CD8-positive, alpha-beta memory T cell (primary cell): ENCODE measurements around the gene SLF1. TPM values are rescaled to one million over a fixed set of nuclear protein-coding genes. Genes with fewer than 3 reads are reported as not detected.

Experiments used
- CTCF ChIA-PET: fragments of 350-600 bp; sonication (Branson Sonifier 250); formaldehyde crosslinking; loops from one replicate; lab custom pipeline; 2021; ENCODE audit warnings: antibody characterized with exemption; lab: Charles Lee
- POLR2A ChIA-PET: fragments of 350-600 bp; sonication (Branson Sonifier 250); formaldehyde crosslinking; loops from one replicate; lab custom pipeline; 2021; ENCODE audit warnings: antibody characterized with exemption; lab: Charles Lee
- DNase-seq, 5 donors: peaks; one replicate each; pipeline versions ENCODE4 v3.0.0 to v3.0.0-alpha.2; 2020 to 2022; ENCODE audit warnings: mixed read lengths in 1 of 5
- H3K27ac ChIP-seq: one replicate; pipeline ENCODE4 v1.7.0; 2013; ENCODE audit warnings: low read depth, mild to moderate bottlenecking, low read length, moderate library complexity
- H3K27me3 ChIP-seq: 2 replicates; pipeline ENCODE4 v1.7.0; 2013; ENCODE audit warnings: low read length, mild to moderate bottlenecking; ENCODE audit not compliant: insufficient read depth, poor library complexity, severe bottlenecking
- H3K36me3 ChIP-seq: 2 replicates; pipeline ENCODE4 v1.7.0; 2013; ENCODE audit warnings: mild to moderate bottlenecking, low read length, moderate library complexity; ENCODE audit not compliant: insufficient read depth
- H3K4me1 ChIP-seq: 2 replicates; pipeline ENCODE4 v1.7.0; 2013; ENCODE audit warnings: mild to moderate bottlenecking, low read length, moderate library complexity; ENCODE audit not compliant: insufficient read depth
- H3K4me3 ChIP-seq: 2 replicates; pipeline ENCODE4 v1.7.0; 2013; ENCODE audit warnings: mild to moderate bottlenecking, low read length
- H3K9me3 ChIP-seq: 2 replicates; pipeline ENCODE4 v1.7.0; 2013; ENCODE audit warnings: mild to moderate bottlenecking, low read length
- H3K27ac Mint-ChIP-seq, 8 donors: one replicate each; pipeline ENCODE4 v1.8.0; 2020 to 2021; ENCODE audit warnings: mixed read lengths in 8 of 8, mild to moderate bottlenecking in 6 of 8, inconsistent platforms in 3 of 8, moderate library complexity in 3 of 8
- H3K27me3 Mint-ChIP-seq, 2 donors: one replicate each; pipeline ENCODE4 v1.8.0; 2020 to 2021; ENCODE audit warnings: mixed read lengths in 2 of 2, mild to moderate bottlenecking in 1 of 2, moderate library complexity in 1 of 2
- H3K36me3 Mint-ChIP-seq, 3 donors: one replicate each; pipeline ENCODE4 v1.8.0; 2020 to 2021; ENCODE audit warnings: mixed read lengths in 3 of 3, inconsistent platforms in 1 of 3, mild to moderate bottlenecking in 1 of 3
- H3K4me1 Mint-ChIP-seq, 3 donors: one replicate each; pipeline ENCODE4 v1.8.0; 2020 to 2021; ENCODE audit warnings: mixed read lengths in 3 of 3, inconsistent platforms in 1 of 3, mild to moderate bottlenecking in 1 of 3
- H3K4me3 Mint-ChIP-seq, 7 donors: one replicate each; pipeline ENCODE4 v1.8.0; 2020 to 2021; ENCODE audit warnings: mixed read lengths in 7 of 7, mild to moderate bottlenecking in 6 of 7, moderate library complexity in 4 of 7, inconsistent platforms in 2 of 7
- H3K9me3 Mint-ChIP-seq, 5 donors: one replicate each; pipeline ENCODE4 v1.8.0; 2020 to 2022; ENCODE audit warnings: mixed read lengths in 5 of 5, mild to moderate bottlenecking in 3 of 5, moderate library complexity in 2 of 5, inconsistent platforms in 1 of 5
- polyA plus RNA-seq: library from polyadenylated mRNA; unstranded; fragments of 300-500 nt; fragmentation: Illumina TruSeq; gene quantifications from one replicate; pipeline ENCODE4 v1.2.3, GENCODE V29; 2021
- total RNA-seq, 2 experiments: library from RNA; stranded (reverse); gene quantifications; one replicate each; pipeline ENCODE4 v1.2.3, GENCODE V29; 2021

SLF1 gene
- total and polyA plus RNA-seq, 3 experiments from 2014 or later, result 12.2 to 14.0 (median 14.0) TPM

- H3K27me3 Mint-ChIP-seq, result no peaks in the 10 kb centered on the region
- peaks cover 5 to 17% (median 10%) of the 10 kb centered on the region in 5 donors for H3K9me3 Mint-ChIP-seq
- ChIA-PET CTCF (no interaction called here), POLR2A (no interaction called here)
- no peaks in the 10 kb centered on the region for H3K27me3 ChIP-seq
- H3K9me3 ChIP-seq, result no peaks in the 10 kb centered on the region
- H3K36me3 Mint-ChIP-seq, result peaks cover 31 to 71% (median 36%) of the 10 kb centered on the region in 3 donors
- H3K4me3 Mint-ChIP-seq, result no peak overlapping the region
- H3K27ac ChIP-seq, result no peak overlapping the region
- H3K4me1 ChIP-seq, result peaks cover 3% of the 10 kb centered on the region
- H3K4me3 ChIP-seq, result no peak overlapping the region
- peaks cover 31 to 75% (median 65%) of the 10 kb centered on the region in 3 donors for H3K4me1 Mint-ChIP-seq
- no peaks in the 10 kb centered on the region for H3K36me3 ChIP-seq
- peak overlapping the region in 1 of 8 donors; percentile 17 for H3K27ac Mint-ChIP-seq
- DNase-seq, result no peak
Measured at GRCh38 chr5:94632024-94632423, 13.6 kb downstream of the SLF1 start.

DNA sequence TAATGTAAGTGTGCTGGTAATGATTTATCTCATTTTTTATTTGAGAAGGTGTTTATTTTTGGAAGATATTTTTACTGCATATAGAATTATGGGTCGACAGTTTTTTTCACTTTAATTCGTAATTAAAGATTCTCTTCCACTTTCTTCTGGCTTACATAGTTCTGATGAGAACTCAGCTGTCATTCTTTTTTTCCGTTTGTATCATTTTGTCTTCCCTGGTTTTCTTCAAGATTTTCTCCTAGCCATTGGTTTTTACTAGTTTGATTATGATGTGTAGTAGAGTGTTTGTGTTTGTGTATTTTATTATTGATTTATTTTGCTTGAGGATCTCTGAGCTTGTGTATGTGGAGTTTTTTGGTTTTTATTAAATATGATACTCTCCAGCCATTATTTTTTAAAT is 21.7 kb downstream of the SLF1 start:
- CTCF ChIA-PET, result no interaction called here
- Histone ChIP-seq H3K9me3 (no peaks in the 10 kb centered on the region), H3K4me3 (no peak overlapping the region), H3K27me3 (no peaks in the 10 kb centered on the region), H3K4me1 (peaks cover under 1% of the 10 kb centered on the region), H3K27ac (no peak overlapping the region), H3K36me3 (no peaks in the 10 kb centered on the region)
- DNase-seq, result no peak
- Mint-ChIP-seq H3K4me1 (peaks cover 25 to 64% (median 52%) of the 10 kb centered on the region in 3 donors), H3K9me3 (peaks cover 16 to 33% (median 24%) of the 10 kb centered on the region in 5 donors), H3K27ac (no peak overlapping the region), H3K27me3 (no peaks in the 10 kb centered on the region), H3K4me3 (no peak overlapping the region), H3K36me3 (peaks cover 49 to 79% (median 76%) of the 10 kb centered on the region in 3 donors)
- POLR2A ChIA-PET, result no interaction called here

- no peaks in the 10 kb centered on the region for H3K4me1 ChIP-seq
- H3K27ac Mint-ChIP-seq, result no peak overlapping the region
- H3K36me3 Mint-ChIP-seq, result peaks cover 30 to 63% (median 34%) of the 10 kb centered on the region in 3 donors
- no peaks in the 10 kb centered on the region for H3K9me3 ChIP-seq
- H3K27me3 Mint-ChIP-seq, result no peaks in the 10 kb centered on the region
- no peak overlapping the region for H3K27ac ChIP-seq
- ChIA-PET CTCF (interaction anchor here (0.5 to 1.4 kb wide), 2 partner anchors 120 to 181 kb away, joined by 3 to 4 read pairs; no protein-coding TSS in a partner anchor), POLR2A (no interaction called here)
- H3K36me3 ChIP-seq, result no peaks in the 10 kb centered on the region
- peaks cover 3 to 14% (median 9%) of the 10 kb centered on the region in 5 donors for H3K9me3 Mint-ChIP-seq
- H3K4me1 Mint-ChIP-seq, result peaks cover 22 to 57% (median 29%) of the 10 kb centered on the region in 3 donors
- DNase-seq, result no peak
- no peaks in the 10 kb centered on the region for H3K27me3 ChIP-seq
- no peak overlapping the region for H3K4me3 ChIP-seq
- H3K4me3 Mint-ChIP-seq, result no peak overlapping the region
Measured at GRCh38 chr5:94645053-94645452, 26.6 kb downstream of the SLF1 start.

DNA sequence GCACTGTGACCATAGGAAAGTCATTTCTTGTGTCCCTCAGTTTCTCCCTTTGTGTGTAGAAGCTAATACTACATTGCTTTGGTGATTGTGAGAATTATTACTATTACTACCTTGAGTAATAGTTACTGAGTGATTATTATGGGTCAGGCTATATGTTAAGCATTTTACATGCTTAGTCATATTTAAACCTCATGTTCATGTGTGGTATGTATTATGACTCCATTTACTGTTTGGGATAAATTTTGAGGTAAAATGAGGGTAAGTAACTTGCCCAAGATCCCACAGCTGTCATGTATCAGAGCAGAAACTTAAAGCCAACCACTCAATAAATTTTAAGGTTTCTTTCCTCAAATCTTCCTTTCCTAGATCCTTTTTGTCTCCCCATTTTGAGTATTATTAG is 28.3 kb downstream of the SLF1 start:
- no peaks in the 10 kb centered on the region for H3K9me3 ChIP-seq
- H3K4me3 Mint-ChIP-seq, result no peak overlapping the region
- H3K4me3 ChIP-seq, result no peak overlapping the region
- POLR2A ChIA-PET, result interaction anchor here (0.8 kb wide), 1 partner anchor 28 kb away, joined by 3 read pairs; the partner anchor contains the start of genes KIAA0825 and SLF1
- H3K27ac ChIP-seq, result no peak overlapping the region
- H3K9me3 Mint-ChIP-seq, result no peaks in the 10 kb centered on the region
- no peaks in the 10 kb centered on the region for H3K4me1 ChIP-seq
- no peak for DNase-seq
- CTCF ChIA-PET, result no interaction called here
- peaks cover 17 to 57% (median 19%) of the 10 kb centered on the region in 3 donors for H3K36me3 Mint-ChIP-seq
- no peaks in the 10 kb centered on the region for H3K27me3 ChIP-seq
- no peaks in the 10 kb centered on the region for H3K36me3 ChIP-seq
- no peaks in the 10 kb centered on the region for H3K27me3 Mint-ChIP-seq
- peaks cover 15 to 42% (median 24%) of the 10 kb centered on the region in 3 donors for H3K4me1 Mint-ChIP-seq
- no peak overlapping the region for H3K27ac Mint-ChIP-seq

DNA sequence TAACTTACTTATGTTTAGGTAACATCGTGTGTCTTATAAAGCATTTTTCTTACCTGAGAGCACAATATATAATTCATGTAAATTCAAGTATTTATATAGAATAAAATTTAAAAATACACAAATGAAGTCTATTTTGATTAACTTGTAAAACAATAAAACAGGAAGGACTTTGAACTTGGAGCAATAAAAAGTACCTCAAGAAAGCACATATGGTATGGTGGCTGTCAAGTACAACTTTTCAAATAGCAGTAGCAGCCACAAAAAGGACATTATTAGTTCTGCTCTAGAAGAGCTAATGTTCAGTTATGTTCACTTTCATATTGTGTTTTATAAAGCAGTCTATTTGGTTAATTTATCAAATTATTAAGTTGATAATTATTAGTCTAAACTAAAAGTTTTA is 31.4 kb downstream of the SLF1 start:
- DNase-seq, result no peak
- Mint-ChIP-seq H3K36me3 (peaks cover 17 to 58% (median 19%) of the 10 kb centered on the region in 3 donors), H3K9me3 (peaks cover 2 to 9% (median 2%) of the 10 kb centered on the region in 5 donors), H3K27me3 (no peaks in the 10 kb centered on the region), H3K4me1 (peaks cover 7 to 29% (median 11%) of the 10 kb centered on the region in 3 donors), H3K27ac (no peak overlapping the region), H3K4me3 (no peak overlapping the region)
- Histone ChIP-seq H3K4me1 (no peaks in the 10 kb centered on the region), H3K27ac (no peak overlapping the region), H3K36me3 (no peaks in the 10 kb centered on the region), H3K27me3 (no peaks in the 10 kb centered on the region), H3K4me3 (no peak overlapping the region), H3K9me3 (no peaks in the 10 kb centered on the region)
- ChIA-PET POLR2A (no interaction called here), CTCF (no interaction called here)

GRCh38 chr5:94658272-94658671 is 39.8 kb downstream of the SLF1 start:
- Histone ChIP-seq H3K4me3 (no peak overlapping the region), H3K36me3 (no peaks in the 10 kb centered on the region), H3K27ac (no peak overlapping the region), H3K27me3 (no peaks in the 10 kb centered on the region), H3K9me3 (peaks cover 4% of the 10 kb centered on the region), H3K4me1 (no peaks in the 10 kb centered on the region)
- CTCF ChIA-PET, result no interaction called here
- H3K27ac Mint-ChIP-seq, result no peak overlapping the region
- no peak for DNase-seq
- POLR2A ChIA-PET, result no interaction called here
- peak overlapping the region in 1 of 7 donors; percentile 36 for H3K4me3 Mint-ChIP-seq
- H3K9me3 Mint-ChIP-seq, result peaks cover 38 to 46% (median 43%) of the 10 kb centered on the region in 5 donors
- H3K36me3 Mint-ChIP-seq, result peaks cover 55 to 75% (median 66%) of the 10 kb centered on the region in 3 donors
- H3K4me1 Mint-ChIP-seq, result peaks cover 5 to 41% (median 15%) of the 10 kb centered on the region in 3 donors
- no peaks in the 10 kb centered on the region for H3K27me3 Mint-ChIP-seq

DNA sequence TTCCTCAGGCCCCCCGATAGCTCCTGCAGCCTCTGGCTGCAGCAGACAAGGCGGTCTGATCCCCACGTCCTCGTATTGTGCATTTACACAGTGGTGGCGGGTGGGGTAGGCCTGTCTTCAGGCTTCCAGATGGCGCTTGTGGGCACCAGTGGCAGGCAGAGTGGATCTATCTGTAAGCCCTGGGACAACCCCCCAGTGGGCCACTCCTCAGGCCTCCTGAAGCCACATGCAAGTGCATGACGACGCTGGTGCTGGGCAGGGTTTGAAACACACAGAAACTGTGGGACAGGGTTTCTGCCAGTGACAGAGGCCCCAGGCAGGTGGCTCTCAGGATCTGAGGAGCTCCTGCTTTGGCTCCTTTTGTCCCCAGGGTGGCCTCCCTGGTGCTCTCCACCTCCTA is 42.0 kb downstream of the SLF1 start:
- ChIA-PET CTCF (no interaction called here), POLR2A (no interaction called here)
- H3K4me1 Mint-ChIP-seq, result peaks cover 0 to 34% (median 12%) of the 10 kb centered on the region in 3 donors
- H3K9me3 Mint-ChIP-seq, result peaks cover 26 to 38% (median 35%) of the 10 kb centered on the region in 5 donors
- Histone ChIP-seq H3K36me3 (no peaks in the 10 kb centered on the region), H3K4me1 (no peaks in the 10 kb centered on the region), H3K27me3 (no peaks in the 10 kb centered on the region), H3K9me3 (peaks cover 4% of the 10 kb centered on the region), H3K27ac (no peak overlapping the region), H3K4me3 (no peak overlapping the region)
- no peak overlapping the region for H3K27ac Mint-ChIP-seq
- H3K4me3 Mint-ChIP-seq, result no peak overlapping the region
- no peak for DNase-seq
- peaks cover 47 to 76% (median 53%) of the 10 kb centered on the region in 3 donors for H3K36me3 Mint-ChIP-seq
- H3K27me3 Mint-ChIP-seq, result no peaks in the 10 kb centered on the region

DNA sequence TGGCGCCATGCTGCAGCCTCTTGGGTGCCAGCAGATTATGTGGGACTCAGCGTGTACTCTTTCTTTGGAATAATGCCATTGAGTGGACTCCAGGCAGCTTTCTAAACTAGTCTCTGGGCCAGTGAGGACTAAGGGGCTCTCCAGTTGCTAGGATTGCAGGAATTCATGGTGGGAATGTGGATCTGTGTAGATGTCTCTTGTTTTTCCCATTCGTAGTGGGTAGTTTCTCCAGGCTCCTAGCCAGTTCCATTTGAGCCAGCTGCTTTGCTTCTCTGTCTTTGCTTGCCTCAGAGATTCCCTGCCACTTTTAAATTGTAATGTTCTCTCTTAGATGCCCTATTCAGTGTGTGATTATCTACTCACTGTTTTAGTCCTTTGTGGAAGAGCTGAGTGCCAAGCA is 42.6 kb downstream of the SLF1 start:
- Histone ChIP-seq H3K4me1 (no peaks in the 10 kb centered on the region), H3K36me3 (no peaks in the 10 kb centered on the region), H3K9me3 (peaks cover 4% of the 10 kb centered on the region), H3K4me3 (no peak overlapping the region), H3K27me3 (no peaks in the 10 kb centered on the region), H3K27ac (no peak overlapping the region)
- ChIA-PET POLR2A (no interaction called here), CTCF (no interaction called here)
- Mint-ChIP-seq H3K4me3 (no peak overlapping the region), H3K9me3 (peaks cover 23 to 33% (median 29%) of the 10 kb centered on the region in 5 donors), H3K36me3 (peaks cover 42 to 74% (median 47%) of the 10 kb centered on the region in 3 donors), H3K27me3 (peaks cover 0 to 1% of the 10 kb centered on the region in 2 donors), H3K27ac (peak overlapping the region in 1 of 8 donors; percentile 43), H3K4me1 (peaks cover 0 to 34% (median 12%) of the 10 kb centered on the region in 3 donors)
- no peak for DNase-seq
